Endodermal cell (in vitro differentiated cells): ENCODE measurements around the gene DENND11. TPM values are rescaled to one million over a fixed set of nuclear protein-coding genes. Genes with fewer than 3 reads are reported as not detected.
A peak's percentile ranks its signal among the peaks of the same experiment; 100 is the strongest.

Source experiments
- DNase-seq: peaks from one replicate; pipeline ENCODE4 v3.0.0-alpha.2; 2017
- H3K27ac ChIP-seq: 2 replicates; pipeline ENCODE4 v1.5.1; 2013; ENCODE audit warnings: mild to moderate bottlenecking, low read depth, low read length, moderate library complexity
- H3K27me3 ChIP-seq: 2 replicates; pipeline ENCODE4 v1.6.1; 2013; ENCODE audit warnings: mild to moderate bottlenecking, low read length, moderate library complexity; ENCODE audit not compliant: insufficient read depth, control insufficient read depth, poor library complexity, severe bottlenecking
- H3K36me3 ChIP-seq: 2 replicates; pipeline ENCODE4 v1.7.0; 2013; ENCODE audit warnings: mild to moderate bottlenecking, low read length, moderate library complexity; ENCODE audit not compliant: control insufficient read depth, insufficient read depth
- H3K4me1 ChIP-seq: one replicate; pipeline ENCODE4 v1.7.0; 2013; ENCODE audit warnings: low read length; ENCODE audit not compliant: control insufficient read depth, insufficient read depth
- H3K4me3 ChIP-seq: 2 replicates; pipeline ENCODE4 v1.5.1; 2013; ENCODE audit warnings: mild to moderate bottlenecking, low read length, moderate library complexity
- H3K9ac ChIP-seq: 2 replicates; pipeline ENCODE4 v1.6.1; 2013; ENCODE audit warnings: mild to moderate bottlenecking, low read length, moderate library complexity; ENCODE audit not compliant: poor library complexity, severe bottlenecking; ENCODE audit errors: extremely low read depth
- H3K9me3 ChIP-seq: 2 replicates; pipeline ENCODE4 v1.6.1; 2013; ENCODE audit warnings: mild to moderate bottlenecking, low read length, moderate library complexity; ENCODE audit not compliant: control insufficient read depth
- H3K27ac Mint-ChIP-seq: 2 replicates; pipeline ENCODE4 v1.8.0; 2020; ENCODE audit warnings: mixed read lengths
- H3K27me3 Mint-ChIP-seq: 2 replicates; pipeline ENCODE4 v1.8.0; 2021; ENCODE audit warnings: mild to moderate bottlenecking, mixed read lengths; ENCODE audit not compliant: insufficient read depth
- H3K36me3 Mint-ChIP-seq: 2 replicates; pipeline ENCODE4 v1.8.0; 2020; ENCODE audit warnings: low read depth, mixed read lengths
- H3K4me1 Mint-ChIP-seq: 2 replicates; pipeline ENCODE4 v1.8.0; 2020; ENCODE audit warnings: mixed read lengths
- H3K4me3 Mint-ChIP-seq: 2 replicates; pipeline ENCODE4 v1.8.0; 2020; ENCODE audit warnings: mild to moderate bottlenecking, moderate library complexity, mixed read lengths
- H3K9me3 Mint-ChIP-seq: 2 replicates; pipeline ENCODE4 v1.8.0; 2020; ENCODE audit warnings: mild to moderate bottlenecking, mixed read lengths
- CTCF ChIP-seq: fragments of 200-600 bp; sonication (generic); conservative IDR thresholded peaks from 2 replicates; pipeline ENCODE4 v1.5.0; 2021; ENCODE audit warnings: antibody characterized with exemption, mild to moderate bottlenecking
- WGBS, 2 experiments: methylation state at CpG; one replicate each; pipeline versions ENCODE4 v1.1.5 to v1.1.7; 2013; ENCODE audit warnings: missing lambda C conversion rate in 2 of 2, mixed read lengths in 1 of 2; ENCODE audit not compliant: insufficient coverage in 1 of 2, insufficient read length in 1 of 2; 5-methylcytosine and 5-hydroxymethylcytosine counted together
- total RNA-seq, 2 donors: library from RNA; stranded (reverse); fragmentation: NEBNext Ultra II Directional in 1 of 2; extraction: Animal tissue kit (Norgen Biotek cat#: 25700) in 1 of 2; gene quantifications; 2 replicates in 1 of 2; 3 replicates in 1 of 2; pipeline ENCODE4 v1.2.1, GENCODE V29; 2021

The DENND11 gene
- total RNA-seq, 2 donors from 2014 or later, result 24.5 to 25.4 TPM

- Histone ChIP-seq H3K9ac (no peak overlapping the region), H3K27me3 (peaks cover 32% of the 10 kb centered on the region), H3K4me1 (peaks cover 7% of the 10 kb centered on the region), H3K4me3 (peak overlapping the region; percentile 72), H3K36me3 (no peaks in the 10 kb centered on the region), H3K9me3 (no peaks in the 10 kb centered on the region), H3K27ac (no peak overlapping the region)
- peak overlapping the region; percentile 63 for H3K4me3 Mint-ChIP-seq
- no peak overlapping the region for H3K27ac Mint-ChIP-seq
- peaks cover 39% of the 10 kb centered on the region for H3K27me3 Mint-ChIP-seq
- no peaks in the 10 kb centered on the region for H3K36me3 Mint-ChIP-seq
- H3K9me3 Mint-ChIP-seq, result no peaks in the 10 kb centered on the region
- no peak for TF ChIP-seq CTCF
- WGBS, 2 experiments, result 79 to 80% methylated on average over 4 to 5 of the region's 5 CpGs
- DNase-seq, result no peak
- peaks cover 50% of the 10 kb centered on the region for H3K4me1 Mint-ChIP-seq
These were observed 1.6 kb downstream of the DENND11 start for GRCh38 chr7:141700296-141700847.

GRCh38 chr7:141699860-141700259, 2.1 kb downstream of the DENND11 start:
- no peak overlapping the region for H3K9ac ChIP-seq
- Mint-ChIP-seq H3K4me1 (peaks cover 45% of the 10 kb centered on the region), H3K27ac (no peak overlapping the region), H3K4me3 (peak overlapping the region; percentile 63), H3K9me3 (no peaks in the 10 kb centered on the region), H3K36me3 (no peaks in the 10 kb centered on the region), H3K27me3 (peaks cover 39% of the 10 kb centered on the region)
- 91% methylated on average over 3 of the region's 3 CpGs; no CpG with 5 or more reads in 1 of the 2 experiments for WGBS, 2 experiments
- H3K27me3 ChIP-seq, result peaks cover 32% of the 10 kb centered on the region
- peaks cover 6% of the 10 kb centered on the region for H3K4me1 ChIP-seq
- H3K27ac ChIP-seq, result no peak overlapping the region
- no peaks in the 10 kb centered on the region for H3K36me3 ChIP-seq
- no peak overlapping the region for H3K4me3 ChIP-seq
- TF ChIP-seq CTCF, result no peak
- DNase-seq, result no peak
- H3K9me3 ChIP-seq, result no peaks in the 10 kb centered on the region

DNA sequence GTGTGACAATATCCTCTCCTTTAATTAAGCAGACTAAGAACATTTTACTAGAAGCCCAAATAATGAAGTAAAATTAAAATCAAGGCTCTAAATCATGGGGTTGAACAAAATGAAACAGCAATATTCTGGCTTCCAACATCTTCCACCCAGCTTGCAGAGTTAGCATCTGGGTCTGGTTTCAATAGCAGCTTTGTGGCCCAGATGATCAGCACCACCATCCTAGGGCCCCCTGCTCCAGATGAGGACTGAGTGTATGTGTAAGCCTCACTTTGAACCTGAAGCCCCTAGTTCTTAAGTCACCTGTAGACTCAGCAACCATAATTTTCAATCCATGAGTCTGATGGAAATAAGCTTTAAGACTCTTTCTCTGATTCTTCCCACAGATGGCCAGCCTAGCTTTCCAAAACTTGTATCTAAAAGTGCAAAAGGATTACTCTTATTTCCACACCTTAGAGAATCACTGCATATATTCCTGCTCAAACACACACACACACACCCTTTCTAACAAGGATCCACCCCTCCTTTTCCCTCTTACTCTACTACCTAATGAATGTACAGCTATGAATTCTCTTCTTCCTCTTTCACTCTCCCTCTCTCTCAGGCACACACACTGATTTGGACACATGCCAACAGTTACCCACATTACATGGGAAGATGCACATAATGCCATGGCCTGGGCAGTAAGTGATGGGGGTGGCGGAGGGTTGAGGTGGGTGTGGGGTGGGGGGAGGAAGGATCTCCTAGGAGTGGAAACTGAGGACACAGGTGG, 3.5 kb downstream of the DENND11 start:
- Histone ChIP-seq H3K27ac (no peak overlapping the region), H3K9ac (no peak overlapping the region), H3K4me3 (no peak overlapping the region), H3K36me3 (no peaks in the 10 kb centered on the region), H3K9me3 (no peaks in the 10 kb centered on the region), H3K4me1 (no peaks in the 10 kb centered on the region), H3K27me3 (peaks cover 29% of the 10 kb centered on the region)
- no peaks in the 10 kb centered on the region for H3K36me3 Mint-ChIP-seq
- no peak overlapping the region for H3K4me3 Mint-ChIP-seq
- peaks cover 35% of the 10 kb centered on the region for H3K27me3 Mint-ChIP-seq
- no peak overlapping the region for H3K27ac Mint-ChIP-seq
- peaks cover 33% of the 10 kb centered on the region for H3K4me1 Mint-ChIP-seq
- TF ChIP-seq CTCF, result no peak
- H3K9me3 Mint-ChIP-seq, result no peaks in the 10 kb centered on the region
- 92% methylated on average over 1 of the region's 1 CpG; no CpG with 5 or more reads in 1 of the 2 experiments for WGBS, 2 experiments
- DNase-seq, result no peak
